Left lung (tissue), 10 donors: Measurements from ENCODE around the gene TELO2. TPM values are rescaled to one million over a fixed set of nuclear protein-coding genes. Genes with fewer than 3 reads are reported as not detected.

ENCODE experiments used
- ATAC-seq: fragments of 200-7000 bp; cut with Tn5 transposase; one replicate; pipeline ENCODE4 v1.9.1; 2020; ENCODE audit warnings: moderate library complexity
- DNase-seq, 4 donors: peaks; one replicate each; pipeline ENCODE4 v3.0.0-alpha.2; 2013 to 2020
- H3K27ac ChIP-seq, 2 donors: fragments of 200-600 bp; sonication (generic) in 1 of 2; one replicate each; pipeline versions ENCODE4 v1.5.0 to v1.8.0; 2020 to 2021
- H3K27me3 ChIP-seq, 2 donors: fragments of 200-600 bp; sonication (generic) in 1 of 2; one replicate each; pipeline versions ENCODE4 v1.5.0 to v1.8.0; 2020 to 2021
- H3K36me3 ChIP-seq, 2 donors: fragments of 200-600 bp; sonication (generic) in 1 of 2; one replicate each; pipeline versions ENCODE4 v1.5.0 to v1.8.0; 2020 to 2021
- H3K4me1 ChIP-seq, 2 donors: fragments of 200-600 bp; one replicate each; pipeline ENCODE4 v1.8.0; 2021
- H3K4me3 ChIP-seq, 2 donors: fragments of 200-600 bp; sonication (generic) in 1 of 2; one replicate each; pipeline versions ENCODE4 v1.5.0 to v1.8.0; 2020 to 2021; ENCODE audit warnings: mild to moderate bottlenecking in 1 of 2
- H3K9me3 ChIP-seq, 2 donors: fragments of 200-600 bp; sonication (generic) in 1 of 2; one replicate each; pipeline versions ENCODE4 v1.5.0 to v1.8.0; 2020 to 2021
- intact Hi-C, 2 donors: fragments of 100-400 bp; cut with DNase I; formaldehyde crosslinking; loops; one replicate each; pipeline versions ENCODE4 v1.11.2 to v1.14.2; 2022
- polyA plus RNA-seq, 6 donors: library from polyadenylated mRNA; unstranded; fragments of 120-200 nt; gene quantifications; one replicate each; pipeline ENCODE4 v1.2.1, GENCODE V29; 2013; ENCODE audit not compliant: insufficient read length in 6 of 6
- total RNA-seq, 2 donors: library from RNA; stranded (reverse); fragmentation: NEBNext Ultra II Directional; extraction: Animal tissue kit (Norgen Biotek cat#: 25700); gene quantifications; one replicate each; pipeline ENCODE4 v1.2.1, GENCODE V29; 2021
- TF ChIP-seq, protein P1 (sequence below), 2 donors: fragments of 200-600 bp; sonication (generic) in 1 of 2; IDR thresholded peaks; one replicate each; pipeline versions ENCODE4 v1.5.0 to v1.8.0; 2021; ENCODE audit warnings: antibody characterized with exemption in 2 of 2
- donor health status: DM: no; HTN: yes; CAD: no.
- donor health status: DM: no; HTN: no; CAD: no.

The TELO2 gene
- total and polyA plus RNA-seq, 8 donors, result 24.5 to 49.1 (median 35.1) TPM

DNA sequence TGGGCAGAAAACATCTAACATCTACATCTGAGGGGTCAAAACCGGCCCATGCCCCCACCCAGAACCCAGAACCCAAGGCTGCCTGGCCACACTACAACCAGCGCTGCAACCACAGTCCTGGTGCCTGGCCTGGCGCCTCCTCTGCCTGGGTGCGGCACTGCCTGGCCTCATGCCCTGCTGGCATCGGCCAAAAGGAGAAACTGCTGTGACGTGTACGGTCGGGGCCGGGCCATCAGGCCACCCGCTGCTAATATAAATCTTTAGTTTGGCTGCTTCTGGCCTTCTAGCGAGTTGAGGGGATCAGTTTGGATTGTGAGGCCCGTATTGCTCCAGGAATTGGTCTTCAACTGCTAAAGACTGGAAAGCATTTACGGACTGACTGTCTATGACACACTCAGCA lies 63.1 kb downstream of the TELO2 start:
- peaks cover 0 to 79% of the 10 kb centered on the region in 2 donors for H3K36me3 ChIP-seq
- TF ChIP-seq, protein P1, sequence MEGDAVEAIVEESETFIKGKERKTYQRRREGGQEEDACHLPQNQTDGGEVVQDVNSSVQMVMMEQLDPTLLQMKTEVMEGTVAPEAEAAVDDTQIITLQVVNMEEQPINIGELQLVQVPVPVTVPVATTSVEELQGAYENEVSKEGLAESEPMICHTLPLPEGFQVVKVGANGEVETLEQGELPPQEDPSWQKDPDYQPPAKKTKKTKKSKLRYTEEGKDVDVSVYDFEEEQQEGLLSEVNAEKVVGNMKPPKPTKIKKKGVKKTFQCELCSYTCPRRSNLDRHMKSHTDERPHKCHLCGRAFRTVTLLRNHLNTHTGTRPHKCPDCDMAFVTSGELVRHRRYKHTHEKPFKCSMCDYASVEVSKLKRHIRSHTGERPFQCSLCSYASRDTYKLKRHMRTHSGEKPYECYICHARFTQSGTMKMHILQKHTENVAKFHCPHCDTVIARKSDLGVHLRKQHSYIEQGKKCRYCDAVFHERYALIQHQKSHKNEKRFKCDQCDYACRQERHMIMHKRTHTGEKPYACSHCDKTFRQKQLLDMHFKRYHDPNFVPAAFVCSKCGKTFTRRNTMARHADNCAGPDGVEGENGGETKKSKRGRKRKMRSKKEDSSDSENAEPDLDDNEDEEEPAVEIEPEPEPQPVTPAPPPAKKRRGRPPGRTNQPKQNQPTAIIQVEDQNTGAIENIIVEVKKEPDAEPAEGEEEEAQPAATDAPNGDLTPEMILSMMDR (IDR thresholded peaks at IDR 0.05), result no peak
- intact Hi-C loops, result no loop called here
- DNase-seq (peak in 1 of 4 donors; percentile 74), ATAC-seq (no peak)
- no peak overlapping the region for H3K27ac ChIP-seq
- H3K27me3 ChIP-seq, result no peaks in the 10 kb centered on the region
- H3K4me3 ChIP-seq, result no peak overlapping the region
- no peaks in the 10 kb centered on the region for H3K9me3 ChIP-seq
- H3K4me1 ChIP-seq, result peaks cover 0 to 7% of the 10 kb centered on the region in 2 donors

DNA sequence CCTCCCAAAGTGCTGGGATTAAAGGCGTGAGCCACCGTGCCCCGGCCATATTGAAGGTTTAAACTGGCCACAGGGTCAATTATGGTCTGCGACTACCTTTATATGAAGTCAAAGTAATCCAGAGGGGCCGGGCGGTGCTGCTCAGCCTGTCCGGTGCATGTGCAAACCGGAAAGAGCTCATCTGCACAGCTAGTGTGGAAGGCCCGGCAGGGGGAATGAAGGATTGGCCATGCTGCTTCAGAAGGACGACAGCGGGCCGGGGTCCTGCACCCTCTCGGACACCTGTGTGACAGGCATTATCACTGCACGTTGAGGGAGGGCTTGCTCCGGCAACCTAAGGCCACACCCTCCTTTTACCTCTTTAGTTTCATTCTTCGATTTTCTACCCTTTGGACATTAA lies 63.9 kb downstream of the TELO2 start:
- Histone ChIP-seq H3K27me3 (no peaks in the 10 kb centered on the region), H3K4me1 (no peaks in the 10 kb centered on the region), H3K36me3 (peaks cover 0 to 79% of the 10 kb centered on the region in 2 donors), H3K27ac (no peak overlapping the region), H3K4me3 (no peak overlapping the region), H3K9me3 (no peaks in the 10 kb centered on the region)
- ATAC-seq, result no peak
- DNase-seq, result no peak
- TF ChIP-seq, protein P1 (IDR thresholded peaks at IDR 0.05), result no peak
- intact Hi-C loops, result no loop called here

DNA sequence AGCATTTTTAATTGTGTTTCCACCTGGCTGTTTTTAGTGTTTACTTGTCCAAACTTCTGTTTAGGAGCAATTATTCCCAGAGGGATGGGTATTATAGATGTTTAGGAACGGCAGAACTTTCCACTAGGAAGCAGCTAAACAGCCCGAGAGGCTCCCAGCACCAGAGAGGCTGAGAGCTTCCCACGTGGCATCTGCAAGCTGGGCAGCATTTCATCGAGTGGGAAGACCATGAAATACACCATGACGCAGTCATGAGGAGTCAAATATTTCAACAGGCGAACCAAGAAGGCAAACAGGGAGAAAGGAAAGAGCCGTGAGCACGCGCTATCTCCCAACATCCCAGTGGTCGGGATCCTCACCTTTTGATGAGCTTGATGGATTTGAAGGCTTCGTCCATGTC lies 64.4 kb downstream of the TELO2 start:
- intact Hi-C loops, result no loop called here
- Histone ChIP-seq H3K27ac (no peak overlapping the region), H3K36me3 (peaks cover 0 to 81% of the 10 kb centered on the region in 2 donors), H3K9me3 (no peaks in the 10 kb centered on the region), H3K4me1 (no peaks in the 10 kb centered on the region), H3K27me3 (no peaks in the 10 kb centered on the region), H3K4me3 (no peak overlapping the region)
- ATAC-seq (no peak), DNase-seq (no peak)
- TF ChIP-seq, protein P1 (IDR thresholded peaks at IDR 0.05), result no peak

DNA sequence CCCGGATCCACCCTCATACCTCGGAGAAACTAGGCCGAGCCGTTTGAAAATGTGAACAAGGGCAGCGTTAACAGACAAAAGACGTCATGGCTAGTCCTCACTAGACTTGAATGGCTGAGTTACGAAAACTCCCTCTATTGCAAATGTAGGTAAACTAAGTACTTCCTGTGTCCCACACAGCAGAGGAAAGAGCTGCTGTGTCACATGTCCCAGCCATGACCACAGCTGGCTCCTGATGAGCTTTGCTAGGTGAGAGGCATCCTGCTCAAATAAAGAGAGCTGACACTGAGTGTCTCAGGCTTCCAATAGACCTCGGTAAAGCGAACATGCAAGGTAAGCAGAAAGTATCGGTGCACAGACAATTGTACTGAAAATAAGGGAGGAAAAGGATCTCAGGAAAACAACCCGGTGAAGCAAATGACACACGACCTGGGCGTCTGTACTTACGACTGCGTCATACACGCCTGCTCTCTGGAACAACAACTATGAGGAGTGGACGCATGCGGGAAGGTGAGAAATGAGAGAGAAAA lies 66.4 kb downstream of the TELO2 start:
- Histone ChIP-seq H3K4me3 (no peak overlapping the region), H3K36me3 (peaks cover 0 to 75% of the 10 kb centered on the region in 2 donors), H3K27me3 (no peaks in the 10 kb centered on the region), H3K9me3 (no peaks in the 10 kb centered on the region), H3K27ac (no peak overlapping the region), H3K4me1 (no peaks in the 10 kb centered on the region)
- intact Hi-C loops, result no loop called here
- DNase-seq (no peak), ATAC-seq (peak; percentile 18)
- TF ChIP-seq, protein P1 (IDR thresholded peaks at IDR 0.05), result no peak

Other genes with a start within 250 kb of the TELO2 start
- gene TPSD1, start 237.3 kb upstream of the TELO2 start, total RNA-seq, result under 1 TPM in 1 of 2 donors, not detected in 1; 0.37 TPM
- gene TPSD1, start 237.3 kb upstream of the TELO2 start, polyA plus RNA-seq, result not detected
- gene UBE2I, start 183.7 kb upstream of the TELO2 start, total RNA-seq, result 100 to 1,000 TPM in 1 of 2 donors, 10 to 100 TPM in 1; 89.0 to 111 TPM
- 100 to 1,000 TPM; 133 to 188 (median 146) TPM for gene UBE2I, start 183.7 kb upstream of the TELO2 start, polyA plus RNA-seq
- gene BAIAP3, start 159.7 kb upstream of the TELO2 start, total RNA-seq, result 1 to 10 TPM; 2.6 to 6.0 TPM
- 1 to 10 TPM; 1.4 to 8.3 (median 4.2) TPM for gene BAIAP3, start 159.7 kb upstream of the TELO2 start, polyA plus RNA-seq
- 10 to 100 TPM; 46.3 to 57.0 TPM for gene TSR3, start 141.5 kb upstream of the TELO2 start, total RNA-seq
- 10 to 100 TPM; 33.6 to 52.3 (median 44.8) TPM for gene TSR3, start 141.5 kb upstream of the TELO2 start, polyA plus RNA-seq
- 10 to 100 TPM; 74.2 to 97.4 TPM for gene GNPTG, start 141.4 kb upstream of the TELO2 start, total RNA-seq
- gene GNPTG, start 141.4 kb upstream of the TELO2 start, polyA plus RNA-seq, result 10 to 100 TPM; 32.0 to 55.0 (median 46.2) TPM
- 10 to 100 TPM; 18.9 to 27.3 TPM for gene UNKL, start 78.7 kb upstream of the TELO2 start, total RNA-seq
- 10 to 100 TPM; 19.5 to 22.5 (median 20.8) TPM for gene UNKL, start 78.7 kb upstream of the TELO2 start, polyA plus RNA-seq
- gene UQCC4, start 72.6 kb upstream of the TELO2 start, total RNA-seq, result 10 to 100 TPM; 10.3 to 12.9 TPM
- 10 to 100 TPM; 10.3 to 13.3 (median 11.5) TPM for gene UQCC4, start 72.6 kb upstream of the TELO2 start, polyA plus RNA-seq
- gene PERCC1, start 62.3 kb upstream of the TELO2 start, total RNA-seq, result under 1 TPM in 1 of 2 donors, not detected in 1; 0.31 TPM
- 1 to 10 TPM; 1.2 to 4.4 (median 3.4) TPM for gene PERCC1, start 62.3 kb upstream of the TELO2 start, polyA plus RNA-seq
- 1 to 10 TPM; 1.5 to 2.7 TPM for gene CCDC154, start 48.8 kb upstream of the TELO2 start, total RNA-seq
- gene CCDC154, start 48.8 kb upstream of the TELO2 start, polyA plus RNA-seq, result 10 to 100 TPM in 2 of 6 donors, 1 to 10 TPM in 4; 4.9 to 11.8 (median 8.2) TPM
- gene CLCN7, start 18.3 kb upstream of the TELO2 start, total RNA-seq, result 100 to 1,000 TPM; 110 to 130 TPM
- 10 to 100 TPM; 28.6 to 35.4 (median 30.2) TPM for gene CLCN7, start 18.3 kb upstream of the TELO2 start, polyA plus RNA-seq
- gene PTX4, start 4.4 kb upstream of the TELO2 start, total RNA-seq, result not detected
- gene PTX4, start 4.4 kb upstream of the TELO2 start, polyA plus RNA-seq, result under 1 TPM in 3 of 6 donors, not detected in 3; 0.15 to 0.20 (median 0.20) TPM
- 10 to 100 TPM; 26.6 to 28.7 TPM for gene TMEM204, start 40.3 kb downstream of the TELO2 start, total RNA-seq
- 10 to 100 TPM; 15.4 to 20.6 (median 19.0) TPM for gene TMEM204, start 40.3 kb downstream of the TELO2 start, polyA plus RNA-seq
- 10 to 100 TPM; 26.0 to 34.8 TPM for gene IFT140, start 118.7 kb downstream of the TELO2 start, total RNA-seq
- 10 to 100 TPM; 30.9 to 36.0 (median 33.2) TPM for gene IFT140, start 118.7 kb downstream of the TELO2 start, polyA plus RNA-seq
- 10 to 100 TPM; 17.3 to 18.9 TPM for gene CRAMP1, start 119.0 kb downstream of the TELO2 start, total RNA-seq
- gene CRAMP1, start 119.0 kb downstream of the TELO2 start, polyA plus RNA-seq, result 10 to 100 TPM; 25.9 to 33.0 (median 26.9) TPM
- gene JPT2, start 184.9 kb downstream of the TELO2 start, total RNA-seq, result 10 to 100 TPM; 72.2 to 72.3 TPM
- 10 to 100 TPM; 64.8 to 79.5 (median 72.4) TPM for gene JPT2, start 184.9 kb downstream of the TELO2 start, polyA plus RNA-seq
- gene MAPK8IP3, start 212.8 kb downstream of the TELO2 start, total RNA-seq, result 10 to 100 TPM; 51.7 to 66.0 TPM
- 10 to 100 TPM; 48.1 to 85.9 (median 71.8) TPM for gene MAPK8IP3, start 212.8 kb downstream of the TELO2 start, polyA plus RNA-seq